Kidney epithelial cell (primary cell): ENCODE results near the gene RCOR3. TPM values are rescaled to one million over a fixed set of nuclear protein-coding genes. Genes with fewer than 3 reads are reported as not detected.
"Not testable (repeated sequence)": the region's sequence is repeated elsewhere in the genome, so short reads cannot be mapped to it uniquely, and the experiment has no call there.

Source experiments
- DNase-seq: peaks from one replicate; pipeline ENCODE4 v3.0.0-alpha.2; 2010; ENCODE audit warnings: low read depth
- H3K27me3 ChIP-seq: 2 replicates; pipeline ENCODE4 v1.6.0; 2011; ENCODE audit warnings: low read length; ENCODE audit not compliant: control insufficient read depth, insufficient read depth
- H3K36me3 ChIP-seq: 2 replicates; pipeline ENCODE4 v1.5.1; 2011; ENCODE audit warnings: low read length; ENCODE audit not compliant: control insufficient read depth, insufficient read depth
- H3K4me3 ChIP-seq: 2 replicates; pipeline ENCODE4 v1.5.1; 2011; ENCODE audit warnings: low read depth, mild to moderate bottlenecking, control low read depth, low read length
- total RNA-seq: library from RNA; depleted of rRNA; stranded (reverse); fragments of >200 nt; gene quantifications from 2 replicates; pipeline ENCODE4 v1.2.3, GENCODE V29; 2015
- TF ChIP-seq, protein P1 (sequence below): IDR thresholded peaks from 2 replicates; pipeline ENCODE4 v1.5.1; 2011; ENCODE audit warnings: mild to moderate bottlenecking, moderate library complexity, low read length, control low read depth, inconsistent platforms; ENCODE audit not compliant: insufficient read depth, poor library complexity, severe bottlenecking

RCOR3 gene
- total RNA-seq, 1 donor from 2014 or later, result 29.0 TPM

DNA sequence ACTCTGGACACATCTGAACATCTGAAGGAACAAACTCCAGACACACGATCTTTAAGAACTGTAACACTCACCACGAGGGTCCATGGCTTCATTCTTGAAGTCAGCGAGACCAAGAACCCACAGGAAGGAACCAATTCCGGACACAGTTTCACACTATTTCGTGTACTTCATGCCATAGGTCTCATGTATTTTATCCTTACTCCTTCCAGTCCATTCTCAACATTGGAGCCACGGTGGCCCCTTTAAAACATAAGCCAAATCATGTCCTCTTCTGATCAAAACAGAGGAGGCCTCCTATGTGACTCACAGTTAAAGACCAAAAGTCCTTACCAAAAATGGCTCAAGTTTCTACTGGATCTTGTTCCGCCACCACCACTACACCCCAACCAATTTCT lies 29.8 kb upstream of the RCOR3 start:
- DNase-seq, result no peak
- TF ChIP-seq, protein P1, sequence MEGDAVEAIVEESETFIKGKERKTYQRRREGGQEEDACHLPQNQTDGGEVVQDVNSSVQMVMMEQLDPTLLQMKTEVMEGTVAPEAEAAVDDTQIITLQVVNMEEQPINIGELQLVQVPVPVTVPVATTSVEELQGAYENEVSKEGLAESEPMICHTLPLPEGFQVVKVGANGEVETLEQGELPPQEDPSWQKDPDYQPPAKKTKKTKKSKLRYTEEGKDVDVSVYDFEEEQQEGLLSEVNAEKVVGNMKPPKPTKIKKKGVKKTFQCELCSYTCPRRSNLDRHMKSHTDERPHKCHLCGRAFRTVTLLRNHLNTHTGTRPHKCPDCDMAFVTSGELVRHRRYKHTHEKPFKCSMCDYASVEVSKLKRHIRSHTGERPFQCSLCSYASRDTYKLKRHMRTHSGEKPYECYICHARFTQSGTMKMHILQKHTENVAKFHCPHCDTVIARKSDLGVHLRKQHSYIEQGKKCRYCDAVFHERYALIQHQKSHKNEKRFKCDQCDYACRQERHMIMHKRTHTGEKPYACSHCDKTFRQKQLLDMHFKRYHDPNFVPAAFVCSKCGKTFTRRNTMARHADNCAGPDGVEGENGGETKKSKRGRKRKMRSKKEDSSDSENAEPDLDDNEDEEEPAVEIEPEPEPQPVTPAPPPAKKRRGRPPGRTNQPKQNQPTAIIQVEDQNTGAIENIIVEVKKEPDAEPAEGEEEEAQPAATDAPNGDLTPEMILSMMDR, result no peak
- no peaks in the 10 kb centered on the region for H3K27me3 ChIP-seq
- H3K4me3 ChIP-seq, result no peak overlapping the region
- no peaks in the 10 kb centered on the region for H3K36me3 ChIP-seq

DNA sequence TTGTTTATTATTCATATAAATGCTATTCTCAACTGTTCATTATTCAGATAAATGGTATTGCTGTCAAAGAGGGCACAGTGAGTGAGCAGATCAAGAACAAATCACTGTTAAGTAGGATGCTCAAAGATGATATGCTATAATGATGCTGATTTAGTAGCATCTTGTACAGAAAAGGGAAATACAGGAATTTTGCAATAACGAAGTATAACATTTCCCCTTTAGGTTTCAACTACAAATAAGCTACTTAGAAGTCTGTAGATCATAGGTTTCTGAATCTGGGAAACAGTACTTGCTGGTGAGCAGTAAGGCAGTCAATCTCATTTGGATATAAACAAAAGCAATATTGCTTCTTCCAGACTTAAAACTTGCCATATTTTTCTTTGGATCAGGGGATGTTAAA lies 27.3 kb upstream of the RCOR3 start:
- Histone ChIP-seq H3K4me3 (no peak overlapping the region), H3K36me3 (no peaks in the 10 kb centered on the region), H3K27me3 (no peaks in the 10 kb centered on the region)
- TF ChIP-seq, protein P1, result no peak
- no peak for DNase-seq

DNA sequence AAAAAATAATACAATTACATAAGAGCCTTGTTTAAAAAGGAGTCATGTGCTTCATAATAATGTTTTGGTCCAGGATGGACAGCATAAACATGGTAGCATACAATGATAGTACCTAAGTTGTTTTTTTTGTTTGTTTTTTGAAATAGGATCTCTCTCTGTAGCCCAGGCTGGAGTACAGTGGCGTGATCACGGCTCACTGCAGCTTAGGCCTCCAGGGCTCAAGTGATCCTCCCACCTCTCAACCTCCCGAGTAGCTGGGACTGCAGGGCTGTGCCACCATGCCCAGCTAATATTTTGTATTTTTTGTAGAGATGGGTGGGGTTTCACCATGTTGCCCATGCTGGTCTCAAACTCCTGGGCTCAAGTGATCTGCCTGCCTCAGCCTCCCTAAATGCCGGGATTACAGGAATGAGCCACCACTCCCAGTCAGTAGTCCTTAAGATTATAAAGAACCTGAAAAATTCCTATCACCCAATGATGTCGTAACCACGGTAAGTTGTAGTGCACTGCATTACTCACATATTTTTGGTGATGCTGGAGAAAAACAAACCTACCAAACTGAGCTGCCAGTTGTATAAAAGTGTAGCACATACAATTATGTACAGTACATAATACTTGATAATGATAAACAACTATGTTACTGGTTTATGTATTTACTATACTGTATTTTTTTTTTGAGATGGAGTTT lies 22.4 kb upstream of the RCOR3 start:
- H3K27me3 ChIP-seq, result no peaks in the 10 kb centered on the region
- H3K4me3 ChIP-seq, result no peak overlapping the region
- no peaks in the 10 kb centered on the region for H3K36me3 ChIP-seq
- TF ChIP-seq, protein P1, result no peak
- no peak for DNase-seq

DNA sequence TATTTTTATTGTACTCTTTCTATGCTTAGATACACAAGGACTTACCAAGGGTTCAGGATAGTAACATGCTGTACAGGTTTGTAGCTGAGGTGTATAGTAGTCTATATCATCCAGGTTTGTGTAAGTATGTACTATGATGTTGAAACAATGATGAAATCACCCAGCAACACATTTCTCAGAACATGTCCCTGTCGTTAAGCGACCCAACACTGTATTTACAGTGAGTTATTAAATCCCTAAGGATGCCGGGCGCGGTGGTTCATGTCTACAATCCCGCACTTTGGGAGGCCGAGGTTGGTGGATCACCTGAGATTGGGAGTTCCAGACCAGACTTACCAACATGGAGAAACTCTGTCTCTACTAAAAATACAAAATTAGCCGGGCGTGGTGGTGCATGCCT lies 21.6 kb upstream of the RCOR3 start:
- Histone ChIP-seq H3K27me3 (no peaks in the 10 kb centered on the region), H3K36me3 (no peaks in the 10 kb centered on the region), H3K4me3 (no peak overlapping the region)
- TF ChIP-seq, protein P1, result no peak
- no peak for DNase-seq

DNA sequence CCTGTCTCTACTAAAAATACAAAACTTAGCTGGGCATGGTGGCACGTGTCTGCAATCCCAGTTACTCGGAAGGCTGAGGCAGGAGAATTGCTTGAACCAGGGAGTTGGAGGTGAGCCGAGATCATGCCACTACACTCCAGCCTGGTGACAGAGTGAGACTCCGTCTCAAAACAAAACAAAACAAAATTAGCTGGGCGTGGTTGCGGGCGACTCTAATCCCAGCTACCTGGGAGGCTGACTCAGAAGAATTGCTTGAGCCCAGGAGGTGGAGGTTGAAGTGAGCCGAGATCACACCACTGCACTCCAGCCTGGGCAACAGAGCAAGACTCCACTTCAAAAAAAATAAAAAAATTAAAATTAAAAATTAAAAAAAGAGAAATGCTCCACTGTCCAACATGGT lies 18.6 kb upstream of the RCOR3 start:
- not testable (repeated sequence) for H3K4me3 ChIP-seq, H3K36me3 ChIP-seq, H3K27me3 ChIP-seq, DNase-seq

DNA sequence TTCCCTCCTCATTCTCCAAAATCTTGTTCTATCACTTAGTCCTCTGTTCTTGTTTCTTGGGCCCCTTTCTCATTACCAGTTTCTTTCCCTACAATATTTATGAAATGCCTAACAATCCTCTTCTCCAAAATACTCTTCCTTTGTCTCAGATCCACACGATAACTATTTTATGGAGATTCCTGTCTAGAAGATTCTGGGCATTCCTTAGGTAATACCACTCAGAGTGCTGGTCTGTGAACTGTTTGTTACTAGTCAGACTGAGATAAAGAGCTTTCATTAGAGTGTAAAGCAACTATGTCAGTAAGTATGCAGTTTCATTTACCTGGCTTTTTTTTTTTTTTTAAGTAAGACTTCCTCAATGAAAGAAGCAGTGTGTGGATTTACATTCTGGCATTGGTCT lies 18.1 kb upstream of the RCOR3 start:
- TF ChIP-seq, protein P1, result no peak
- no peak overlapping the region for H3K4me3 ChIP-seq
- H3K27me3 ChIP-seq, result no peaks in the 10 kb centered on the region
- no peaks in the 10 kb centered on the region for H3K36me3 ChIP-seq
- no peak for DNase-seq

DNA sequence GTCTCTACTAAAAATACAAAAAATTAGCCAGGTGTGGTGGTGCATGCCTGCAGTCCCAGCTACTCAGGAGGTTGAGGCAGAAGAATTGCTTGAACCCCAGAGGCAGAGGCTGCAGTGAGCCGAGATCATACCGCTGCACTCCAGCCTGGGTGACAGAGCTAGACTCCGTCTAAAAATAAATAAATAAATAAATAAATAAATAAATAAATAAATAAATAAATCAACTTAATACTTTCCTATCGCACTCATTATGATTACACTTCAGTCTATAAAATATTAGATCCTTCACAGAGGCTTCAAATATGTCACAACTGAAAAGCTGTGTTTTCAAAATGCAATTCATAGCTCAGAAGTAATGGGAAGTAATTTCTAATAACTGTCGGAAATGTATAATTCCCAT lies 15.5 kb upstream of the RCOR3 start:
- not testable (repeated sequence) for DNase-seq

DNA sequence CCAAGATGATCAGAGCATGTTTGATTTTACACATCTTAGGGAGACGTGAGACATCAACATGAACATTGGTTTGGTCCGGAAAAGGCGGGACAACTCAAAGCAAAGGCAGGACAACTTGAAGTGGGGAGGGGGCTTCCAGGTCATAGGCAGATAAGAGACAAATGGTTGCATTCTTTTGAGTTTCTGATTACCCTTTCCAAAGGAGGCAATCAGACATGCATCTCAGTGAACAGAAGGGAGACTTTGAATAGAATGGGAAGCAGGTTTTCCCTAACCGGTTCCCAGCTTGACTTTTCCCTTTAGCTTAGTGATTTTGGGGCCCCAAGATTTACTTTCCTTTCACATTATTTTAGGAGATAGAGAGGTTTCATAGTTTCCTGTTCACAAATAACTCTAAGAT lies 12.6 kb upstream of the RCOR3 start:
- not testable (repeated sequence) for H3K36me3 ChIP-seq, H3K4me3 ChIP-seq, DNase-seq

More for the DNA sequence above, 15.5 kb upstream of the RCOR3 start:
- H3K36me3 ChIP-seq, H3K27me3 ChIP-seq, H3K4me3 ChIP-seq: not testable (repeated sequence)

More for the DNA sequence above, 12.6 kb upstream of the RCOR3 start:
- not testable (repeated sequence) for H3K27me3 ChIP-seq
